ENCODE data around the gene FRAS1. TPM values are rescaled to one million over a fixed set of nuclear protein-coding genes. Genes with fewer than 3 reads are reported as not detected.
"Not testable (repeated sequence)": the region's sequence is repeated elsewhere in the genome, so short reads cannot be mapped to it uniquely, and the experiment has no call there.

The FRAS1 gene
- total and polyA plus RNA-seq, 9 donors, result 0.16 to 5.3 (median 1.4) TPM

DNA sequence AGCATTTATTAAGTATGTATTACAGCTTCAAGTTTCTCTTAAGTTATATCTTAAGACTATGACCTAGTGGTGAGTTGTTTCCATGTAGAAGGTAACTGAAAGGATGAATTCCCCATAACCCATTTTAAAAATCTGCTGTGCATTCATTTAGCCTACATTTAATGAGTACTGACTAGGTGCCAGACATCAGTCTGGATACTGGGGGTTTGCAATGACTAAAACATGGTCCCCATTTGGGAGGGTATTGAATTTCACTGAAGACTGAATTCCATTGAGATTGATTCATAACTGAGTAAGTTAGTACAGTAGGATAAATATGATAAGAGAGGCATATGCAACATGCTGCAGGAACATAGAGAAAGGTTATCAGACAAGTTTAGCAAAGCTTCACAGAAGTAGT lies 241.5 kb downstream of the FRAS1 start:
- H3K27me3 ChIP-seq, result no peaks in the 10 kb centered on the region

DNA sequence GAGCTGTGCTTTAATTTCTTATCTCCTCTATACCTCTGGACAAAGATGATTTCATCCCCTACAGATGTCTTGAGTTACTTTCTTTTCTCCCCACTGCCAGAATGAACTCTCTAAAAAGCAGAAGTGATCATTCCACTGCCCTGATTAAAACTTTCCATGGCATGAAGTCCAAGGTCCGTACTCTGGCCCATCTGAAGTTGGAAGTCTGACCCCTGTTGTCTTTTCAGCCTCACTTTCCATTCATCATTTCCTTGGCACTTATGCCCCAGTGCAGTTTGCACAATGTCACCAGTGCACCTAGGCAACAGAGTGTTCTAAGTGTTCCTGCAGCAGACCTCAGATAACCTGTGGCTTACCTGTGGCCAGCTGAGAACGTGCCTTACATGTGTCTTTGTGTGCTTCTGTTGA lies 242.4 kb downstream of the FRAS1 start:
- Histone ChIP-seq H3K9me3 (no peaks in the 10 kb centered on the region), H3K27ac (no peak overlapping the region), H3K27me3 (no peaks in the 10 kb centered on the region), H3K4me3 (no peak overlapping the region), H3K36me3 (no peaks in the 10 kb centered on the region), H3K4me1 (ENCODE audit: insufficient read depth) (no peaks in the 10 kb centered on the region)
- no peak for DNase-seq
- intact Hi-C loops (cut with DNase I), result no loop called here
- TF ChIP-seq EP300 (IDR thresholded peaks at IDR 0.05), result no peak
- no peak for TF ChIP-seq POLR2A (IDR thresholded peaks at IDR 0.05)
- TF ChIP-seq CTCF (IDR thresholded peaks at IDR 0.05), result no peak
- 63 to 64% (median 63%) methylated on average over 2 of the region's 2 CpGs for WGBS, 3 donors

More for the DNA sequence above, 241.5 kb downstream of the FRAS1 start:
- no peak overlapping the region for H3K27ac ChIP-seq
- H3K9me3 ChIP-seq, result no peaks in the 10 kb centered on the region
- H3K4me1 ChIP-seq (ENCODE audit: insufficient read depth), result no peaks in the 10 kb centered on the region
- intact Hi-C loops (cut with DNase I), result no loop called here
- no peak for DNase-seq
- no peak for TF ChIP-seq POLR2A (IDR thresholded peaks at IDR 0.05)
- no peak for TF ChIP-seq CTCF (IDR thresholded peaks at IDR 0.05)
- no peak for TF ChIP-seq EP300 (IDR thresholded peaks at IDR 0.05)
- no peaks in the 10 kb centered on the region for H3K36me3 ChIP-seq
- no peak overlapping the region for H3K4me3 ChIP-seq

- not testable (repeated sequence) for DNase-seq, H3K36me3 ChIP-seq
Measured at GRCh38 chr4:78307263-78307662, 250.1 kb downstream of the FRAS1 start.

DNA sequence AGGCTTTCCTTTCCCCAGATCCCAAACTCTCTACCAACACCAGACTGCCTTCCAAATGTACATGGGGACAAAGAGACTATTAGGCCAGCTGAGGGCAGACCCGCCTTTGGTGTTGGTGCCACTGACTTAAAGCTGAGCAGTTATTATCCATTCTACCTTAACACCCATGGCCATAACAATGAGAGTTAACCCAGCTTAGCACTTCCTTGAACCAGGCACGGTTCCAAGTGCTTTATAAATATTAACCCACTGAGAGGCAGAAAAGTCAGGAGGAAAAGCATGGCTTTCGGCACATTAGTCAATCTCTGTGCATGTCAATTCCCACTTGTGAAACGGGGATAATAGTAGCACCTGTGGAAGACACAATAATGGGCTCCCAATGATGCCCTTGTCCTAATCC lies 251.4 kb downstream of the FRAS1 start:
- Histone ChIP-seq H3K27ac (no peak overlapping the region), H3K36me3 (no peaks in the 10 kb centered on the region), H3K4me3 (no peak overlapping the region), H3K9me3 (no peaks in the 10 kb centered on the region), H3K4me1 (ENCODE audit: insufficient read depth) (no peaks in the 10 kb centered on the region), H3K27me3 (no peaks in the 10 kb centered on the region)
- no peak for DNase-seq
- intact Hi-C loops (cut with DNase I), result no loop called here
- WGBS, 3 donors, result 83 to 84% (median 84%) methylated on average over 4 of the region's 4 CpGs
- TF ChIP-seq EP300 (IDR thresholded peaks at IDR 0.05) (no peak), POLR2A (IDR thresholded peaks at IDR 0.05) (no peak), CTCF (IDR thresholded peaks at IDR 0.05) (no peak)

More at GRCh38 chr4:78307263-78307662, 250.1 kb downstream of the FRAS1 start:
- H3K9me3 ChIP-seq; H3K4me3 ChIP-seq; H3K27ac ChIP-seq; H3K4me1 ChIP-seq (ENCODE audit: insufficient read depth); intact Hi-C loops (cut with DNase I); H3K27me3 ChIP-seq: not testable (repeated sequence)
- WGBS, 3 donors, result 71 to 75% (median 75%) methylated on average over 16 of the region's 16 CpGs

GRCh38 chr4:78309352-78309751 lies 252.2 kb downstream of the FRAS1 start:
- H3K4me3 ChIP-seq, result no peak overlapping the region
- no peak overlapping the region for H3K27ac ChIP-seq
- DNase-seq, result no peak
- no peaks in the 10 kb centered on the region for H3K4me1 ChIP-seq (ENCODE audit: insufficient read depth)
- intact Hi-C loops (cut with DNase I), result no loop called here
- H3K9me3 ChIP-seq, result no peaks in the 10 kb centered on the region
- no peak for TF ChIP-seq CTCF (IDR thresholded peaks at IDR 0.05)
- no peak for TF ChIP-seq POLR2A (IDR thresholded peaks at IDR 0.05)
- no peak for TF ChIP-seq EP300 (IDR thresholded peaks at IDR 0.05)
- H3K27me3 ChIP-seq, result no peaks in the 10 kb centered on the region
- 95 to 100% (median 97%) methylated on average over 2 of the region's 2 CpGs for WGBS, 3 donors
- H3K36me3 ChIP-seq, result no peaks in the 10 kb centered on the region

All from ovary (tissue), 9 donors.